Retina (tissue), 1 donor: ENCODE data around the gene MAJIN.

Experiments
- DNase-seq: peaks from one replicate; pipeline ENCODE4 v3.0.0-alpha.2; 2016

The MAJIN gene

GRCh38 chr11:64891215-64891848 is 80.6 kb downstream of the MAJIN start:
- no peak for DNase-seq

DNA sequence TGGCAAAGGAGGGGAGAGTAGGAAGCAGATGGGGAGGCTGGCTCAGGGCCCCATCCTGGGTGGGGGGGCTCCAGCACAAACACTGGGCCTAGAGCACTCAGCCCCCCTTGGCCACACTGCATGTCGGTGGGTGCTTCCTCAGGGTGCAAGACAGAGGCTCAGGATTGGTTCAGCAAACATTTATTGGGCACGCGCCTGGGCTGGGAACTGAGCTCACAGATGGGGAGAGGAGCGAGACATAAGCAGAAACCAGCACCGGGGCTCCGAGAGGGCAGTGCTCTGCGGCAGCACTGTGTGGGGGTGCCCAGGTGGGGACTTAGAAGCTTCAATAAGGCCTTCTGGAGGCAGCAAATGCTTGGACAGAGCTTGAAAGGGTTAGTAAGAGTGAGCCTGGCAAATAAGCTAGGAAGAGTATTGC is 81.4 kb downstream of the MAJIN start:
- no peak for DNase-seq

- no peak for DNase-seq
These were observed 83.0 kb downstream of the MAJIN start for GRCh38 chr11:64888729-64889511.

DNA sequence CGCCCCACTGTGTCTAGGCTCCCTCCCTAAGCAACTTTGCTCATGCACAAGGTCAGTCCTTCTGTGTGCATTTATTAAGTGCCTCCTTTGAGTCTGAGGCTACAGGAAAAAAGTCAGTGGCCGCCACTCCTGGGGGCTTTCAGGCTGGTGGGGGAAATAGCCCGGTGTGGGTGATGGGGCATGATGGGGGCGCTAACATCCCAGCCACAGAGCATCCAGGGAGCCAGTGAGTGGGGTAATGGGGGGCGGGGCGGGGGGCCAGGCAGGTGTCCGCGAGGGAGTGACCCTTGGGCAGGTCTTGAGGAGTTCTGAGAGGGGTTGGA is 83.5 kb downstream of the MAJIN start:
- DNase-seq = no peak
